WI38 (cell line): ENCODE data around the gene GLMP.

ENCODE experiments used
- H3K4me3 ChIP-seq: 2 replicates; pipeline ENCODE4 v1.5.1; 2011; ENCODE audit warnings: low read depth, mild to moderate bottlenecking, control low read depth, low read length
- TF ChIP-seq, protein P1 (sequence below): IDR thresholded peaks from 2 replicates; pipeline ENCODE4 v1.5.1; 2012; ENCODE audit warnings: low read depth, mild to moderate bottlenecking, control low read depth, low read length

GLMP gene

DNA sequence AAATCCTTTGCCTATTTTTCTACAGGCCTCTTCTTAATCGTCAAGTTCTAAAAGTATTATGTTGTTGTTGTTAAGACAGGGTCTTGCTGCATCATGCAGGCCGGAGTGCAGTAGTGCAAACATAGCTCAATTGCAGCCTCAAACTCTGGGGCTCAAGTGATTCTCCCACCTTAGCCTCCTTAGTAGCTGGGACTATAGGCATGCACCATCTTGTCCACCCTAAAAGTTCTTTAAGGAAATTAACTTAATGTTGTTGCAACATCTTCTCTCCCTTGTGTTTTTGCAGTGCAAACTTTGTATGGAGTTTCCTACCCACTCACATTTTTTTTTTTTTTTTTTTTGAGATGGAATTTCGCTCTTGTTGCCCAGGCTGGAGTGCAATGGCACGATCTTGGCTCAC is 7.8 kb upstream of the GLMP start:
- TF ChIP-seq, protein P1, sequence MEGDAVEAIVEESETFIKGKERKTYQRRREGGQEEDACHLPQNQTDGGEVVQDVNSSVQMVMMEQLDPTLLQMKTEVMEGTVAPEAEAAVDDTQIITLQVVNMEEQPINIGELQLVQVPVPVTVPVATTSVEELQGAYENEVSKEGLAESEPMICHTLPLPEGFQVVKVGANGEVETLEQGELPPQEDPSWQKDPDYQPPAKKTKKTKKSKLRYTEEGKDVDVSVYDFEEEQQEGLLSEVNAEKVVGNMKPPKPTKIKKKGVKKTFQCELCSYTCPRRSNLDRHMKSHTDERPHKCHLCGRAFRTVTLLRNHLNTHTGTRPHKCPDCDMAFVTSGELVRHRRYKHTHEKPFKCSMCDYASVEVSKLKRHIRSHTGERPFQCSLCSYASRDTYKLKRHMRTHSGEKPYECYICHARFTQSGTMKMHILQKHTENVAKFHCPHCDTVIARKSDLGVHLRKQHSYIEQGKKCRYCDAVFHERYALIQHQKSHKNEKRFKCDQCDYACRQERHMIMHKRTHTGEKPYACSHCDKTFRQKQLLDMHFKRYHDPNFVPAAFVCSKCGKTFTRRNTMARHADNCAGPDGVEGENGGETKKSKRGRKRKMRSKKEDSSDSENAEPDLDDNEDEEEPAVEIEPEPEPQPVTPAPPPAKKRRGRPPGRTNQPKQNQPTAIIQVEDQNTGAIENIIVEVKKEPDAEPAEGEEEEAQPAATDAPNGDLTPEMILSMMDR = no peak
- H3K4me3 ChIP-seq = no peak overlapping the region

- TF ChIP-seq, protein P1 = no peak
- H3K4me3 ChIP-seq = no peak within 1 kb of the TSS
These were observed 3.4 kb upstream of the GLMP start, which contains the start of gene VHLL for GRCh38 chr1:156298852-156299357. Gene VHLL (minus strand): TSS chr1:156299307. CDS start chr1:156299189, 118 bp downstream.

- TF ChIP-seq, protein P1 = no peak
- H3K4me3 ChIP-seq = no peak overlapping the region
These were observed 1.6 kb downstream of the GLMP start for GRCh38 chr1:156293895-156294294.

- TF ChIP-seq, protein P1 = no peak
- H3K4me3 ChIP-seq = no peak overlapping the region
These were observed 2.4 kb downstream of the GLMP start for GRCh38 chr1:156293098-156293434.

GRCh38 chr1:156291226-156292061 is 4.0 kb downstream of the GLMP start:
- TF ChIP-seq, protein P1 = no peak
- H3K4me3 ChIP-seq = peak overlapping the region; percentile 52

DNA sequence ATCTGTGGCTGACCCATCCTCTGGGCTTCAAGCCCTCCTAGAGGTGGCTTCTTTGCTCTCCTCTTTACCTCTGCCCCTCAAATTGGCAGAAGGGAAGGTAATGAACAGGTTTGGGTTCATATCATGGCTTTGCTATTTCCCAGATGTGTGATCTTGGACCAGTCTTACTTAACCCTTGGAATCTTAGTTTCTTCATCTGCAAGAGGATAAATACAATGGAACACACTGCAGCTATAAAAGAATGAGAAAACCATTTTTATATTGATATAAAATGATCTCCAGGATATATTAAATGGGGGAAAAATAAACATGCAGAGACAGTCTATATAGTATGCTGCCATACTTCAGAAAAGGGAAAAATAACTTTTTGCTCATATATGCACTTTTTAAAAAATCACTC is 5.6 kb downstream of the GLMP start:
- H3K4me3 ChIP-seq = no peak overlapping the region
- TF ChIP-seq, protein P1 = no peak

DNA sequence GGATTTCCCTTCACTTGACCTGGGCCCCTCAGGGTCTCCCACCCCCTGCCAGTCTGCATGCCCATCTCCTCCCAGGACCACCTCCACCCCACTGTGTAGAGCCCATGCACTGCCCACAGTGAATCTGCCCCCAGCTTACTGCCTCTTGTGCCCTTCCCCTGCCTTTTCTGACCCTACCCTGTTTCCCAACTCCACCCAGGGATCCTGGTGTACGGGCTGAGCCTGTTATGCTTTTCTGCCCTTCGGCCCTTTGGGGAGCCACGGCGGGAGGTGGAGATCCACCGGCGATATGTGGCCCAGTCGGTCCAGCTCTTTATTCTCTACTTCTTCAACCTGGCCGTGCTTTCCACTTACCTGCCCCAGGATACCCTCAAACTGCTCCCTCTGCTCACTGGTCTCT is 9.4 kb downstream of the GLMP start:
- H3K4me3 ChIP-seq = no peak overlapping the region
- TF ChIP-seq, protein P1 = no peak
